Breast epithelium (tissue), 3 donors: ENCODE data around the gene FUBP3.

ENCODE experiments used
- CTCF ChIP-seq, 3 donors: fragments of 450-650 bp; IDR thresholded peaks; one replicate each; pipeline ENCODE4 v1.5.1; 2016 to 2017; ENCODE audit warnings: antibody characterized with exemption in 3 of 3, mild to moderate bottlenecking in 3 of 3, moderate library complexity in 3 of 3
- POLR2A ChIP-seq: fragments of 450-650 bp; IDR thresholded peaks from one replicate; pipeline ENCODE4 v1.6.1; 2016; ENCODE audit warnings: antibody characterized with exemption, mild to moderate bottlenecking, moderate library complexity
- POLR2AphosphoS5 ChIP-seq, 3 donors: sonication (generic); formaldehyde crosslinking; IDR thresholded peaks; one replicate each; pipeline ENCODE4 v1.6.1; 2017; ENCODE audit warnings: antibody characterized with exemption in 3 of 3

- TF ChIP-seq CTCF (IDR thresholded peaks at IDR 0.05) (no peak), POLR2A (no peak), POLR2AphosphoS5 (IDR thresholded peaks at IDR 0.05) (no peak)
Observed at GRCh38 chr9:130537346-130538050, 41.9 kb upstream of the FUBP3 start.
